Measurements from ENCODE around the gene WARS2. TPM values are rescaled to one million over a fixed set of nuclear protein-coding genes. Genes with fewer than 3 reads are reported as not detected.

WARS2 gene
- total and polyA plus RNA-seq, 2 of the 8 experiments (the other 6 are each of a cell fraction or from before 2014, with no cell fraction given) = 4.3 to 12.9 TPM

GRCh38 chr1:119146466-119146865 lies 6.0 kb upstream of the WARS2 start:
- peaks cover 0 to 6% of the 10 kb centered on the region in 2 experiments; a peak in 1 of 4 replicates for H3K79me2 ChIP-seq (ENCODE audit: control insufficient read depth in 1 of 2, insufficient read depth in 2 of 2, low read length in 2 of 2)
- no peaks in the 10 kb centered on the region for H3K9me3 ChIP-seq (ENCODE audit: insufficient read depth in 2 of 2, low read depth in 1 of 2, low read length in 1 of 2)
- H3K4me2 ChIP-seq (ENCODE audit: insufficient read depth in 1 of 2, low read depth in 2 of 2, low read length in 2 of 2) = no peak overlapping the region
- H3K4ac ChIP-seq (replicated peaks; ENCODE audit: insufficient read length, low read depth, low read length) = no peak overlapping the region
- H4K8ac ChIP-seq (ENCODE audit: extremely low read depth, insufficient read depth, low read length) = no peak overlapping the region
- ChIA-PET CTCF (ENCODE audit: partially characterized antibody) (interaction anchor here (1.2 kb wide), 1 partner anchor 143 kb away, joined by 3 read pairs; no protein-coding TSS in a partner anchor), POLR2A (ENCODE audit: partially characterized antibody) (interaction anchor here (0.6 kb wide), 1 partner anchor 16 kb away, joined by 3 read pairs; no protein-coding TSS in a partner anchor)
- H3K23me2 ChIP-seq (ENCODE audit: low read depth, low read length) = no peaks in the 10 kb centered on the region
- H2AFZ ChIP-seq (ENCODE audit: low read length) = no peak overlapping the region
- no peak overlapping the region for H4K5ac ChIP-seq (ENCODE audit: insufficient read length, low read depth, low read length)
- H3K27me3 ChIP-seq (replicated peaks in 1 of 4; ENCODE audit: control insufficient read depth in 3 of 4, extremely low read depth in 1 of 4, insufficient read depth in 3 of 4, low read length in 3 of 4) = no peaks in the 10 kb centered on the region
- no peak overlapping the region for H3K23ac ChIP-seq (ENCODE audit: insufficient read length)
- no peak overlapping the region for H2BK5ac ChIP-seq (ENCODE audit: low read depth, low read length)
- no peak overlapping the region for H3K9ac ChIP-seq (replicated peaks in 1 of 4; ENCODE audit: extremely low read depth in 1 of 4, low read depth in 3 of 4, low read length in 3 of 4)
- DNase-seq (ENCODE audit: low read depth in 1 of 2, low spot score in 2 of 2) (no peak), FAIRE-seq (no peak)
- H3K36me3 ChIP-seq (ENCODE audit: control insufficient read depth in 2 of 4, insufficient read depth in 4 of 4, low read length in 3 of 4) = no peaks in the 10 kb centered on the region; a peak in 1 of 8 replicates
- H2BK120ac ChIP-seq (replicated peaks; ENCODE audit: low read depth, low read length) = no peak overlapping the region
- no peak overlapping the region for H4K91ac ChIP-seq (replicated peaks; ENCODE audit: insufficient read length, low read length)
- no peak overlapping the region for H3K27ac ChIP-seq (ENCODE audit: low read depth, low read length)
- H3K4me1 ChIP-seq (replicated peaks in 1 of 4; ENCODE audit: control insufficient read depth in 3 of 4, insufficient read depth in 4 of 4, low read length in 3 of 4) = peaks cover 0 to 3% (median 1%) of the 10 kb centered on the region in 4 experiments; a peak in 2 of 7 replicates
- H3K14ac ChIP-seq (ENCODE audit: insufficient read length) = no peak overlapping the region
- no peak overlapping the region for H2AK5ac ChIP-seq (ENCODE audit: low read depth, low read length)
- H3K56ac ChIP-seq (replicated peaks; ENCODE audit: insufficient read length, low read depth, low read length) = no peak overlapping the region
- H4K20me1 ChIP-seq (replicated peaks in 1 of 2; ENCODE audit: control insufficient read depth in 1 of 2, insufficient read depth in 2 of 2, low read length in 2 of 2) = no peaks in the 10 kb centered on the region
- WGBS, 2 experiments (ENCODE audit: extremely low coverage in 1 of 2, insufficient coverage in 1 of 2, insufficient read length in 1 of 2, insufficient replicate concordance in 2 of 2, low coverage in 1 of 2, low lambda C conversion rate in 2 of 2, missing lambda C conversion rate in 1 of 2) = 89% methylated on average over 4 of the region's 4 CpGs; no CpG with 5 or more reads in 1 of the 2 experiments
- no peak overlapping the region for H3K4me3 ChIP-seq (ENCODE audit: extremely low read depth in 1 of 4, insufficient read depth in 2 of 4, low read depth in 3 of 4, low read length in 4 of 4)
- H2BK12ac ChIP-seq (ENCODE audit: low read depth, low read length) = no peak overlapping the region
- H3K18ac ChIP-seq (ENCODE audit: extremely low read depth, low read length) = no peak overlapping the region
- H2BK20ac ChIP-seq (ENCODE audit: low read length) = no peak overlapping the region
- no peak overlapping the region for H2BK15ac ChIP-seq (ENCODE audit: low read length)
- no peaks in the 10 kb centered on the region for H3K79me1 ChIP-seq (ENCODE audit: low read depth, low read length)
- no peak for TF ChIP-seq CHD1 (IDR thresholded peaks at IDR 0.05; ENCODE audit: low read depth, low read length)
- no peak for TF ChIP-seq EGR1 (IDR thresholded peaks at IDR 0.05; ENCODE audit: borderline replicate concordance, low read depth, low read length)
- no peak for TF ChIP-seq EZH2 (IDR thresholded peaks at IDR 0.05; ENCODE audit: low read depth, low read length, severe bottlenecking)
- no peak for TF ChIP-seq CEBPB (IDR thresholded peaks at IDR 0.05; ENCODE audit: low read depth, low read length)
- no peak for TF ChIP-seq RXRA (IDR thresholded peaks at IDR 0.05; ENCODE audit: insufficient read depth, low read depth, low read length)
- TF ChIP-seq, protein P1, sequence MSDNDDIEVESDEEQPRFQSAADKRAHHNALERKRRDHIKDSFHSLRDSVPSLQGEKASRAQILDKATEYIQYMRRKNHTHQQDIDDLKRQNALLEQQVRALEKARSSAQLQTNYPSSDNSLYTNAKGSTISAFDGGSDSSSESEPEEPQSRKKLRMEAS (IDR thresholded peaks at IDR 0.05) = no peak
- TF ChIP-seq JUN (IDR thresholded peaks at IDR 0.05; ENCODE audit: low read depth, low read length) = no peak
- TF ChIP-seq RNF2 (IDR thresholded peaks at IDR 0.05; ENCODE audit: borderline replicate concordance, low read depth, low read length, missing control alignments, poor library complexity, severe bottlenecking) = no peak
- no peak for TF ChIP-seq CTBP2 (IDR thresholded peaks at IDR 0.05; ENCODE audit: borderline replicate concordance, insufficient read depth, insufficient read length, low read length)
- TF ChIP-seq, protein P2, sequence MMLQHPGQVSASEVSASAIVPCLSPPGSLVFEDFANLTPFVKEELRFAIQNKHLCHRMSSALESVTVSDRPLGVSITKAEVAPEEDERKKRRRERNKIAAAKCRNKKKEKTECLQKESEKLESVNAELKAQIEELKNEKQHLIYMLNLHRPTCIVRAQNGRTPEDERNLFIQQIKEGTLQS (IDR thresholded peaks at IDR 0.05; ENCODE audit: insufficient read depth, low read depth, low read length) = no peak
- no peak for TF ChIP-seq HDAC2 (IDR thresholded peaks at IDR 0.05; ENCODE audit: borderline replicate concordance in 1 of 2, low read depth in 2 of 2, low read length in 2 of 2)
- TF ChIP-seq YY1 (IDR thresholded peaks at IDR 0.05; ENCODE audit: low read depth, low read length) = no peak

Data from H1 (cell line).